Measurements from ENCODE around the gene RASSF7. TPM values are rescaled to one million over a fixed set of nuclear protein-coding genes. Genes with fewer than 3 reads are reported as not detected.
A peak's percentile ranks its signal among the peaks of the same experiment; 100 is the strongest.

RASSF7 gene
- total and polyA plus RNA-seq, 2 donors from 2014 or later: 106 to 108 TPM

DNA sequence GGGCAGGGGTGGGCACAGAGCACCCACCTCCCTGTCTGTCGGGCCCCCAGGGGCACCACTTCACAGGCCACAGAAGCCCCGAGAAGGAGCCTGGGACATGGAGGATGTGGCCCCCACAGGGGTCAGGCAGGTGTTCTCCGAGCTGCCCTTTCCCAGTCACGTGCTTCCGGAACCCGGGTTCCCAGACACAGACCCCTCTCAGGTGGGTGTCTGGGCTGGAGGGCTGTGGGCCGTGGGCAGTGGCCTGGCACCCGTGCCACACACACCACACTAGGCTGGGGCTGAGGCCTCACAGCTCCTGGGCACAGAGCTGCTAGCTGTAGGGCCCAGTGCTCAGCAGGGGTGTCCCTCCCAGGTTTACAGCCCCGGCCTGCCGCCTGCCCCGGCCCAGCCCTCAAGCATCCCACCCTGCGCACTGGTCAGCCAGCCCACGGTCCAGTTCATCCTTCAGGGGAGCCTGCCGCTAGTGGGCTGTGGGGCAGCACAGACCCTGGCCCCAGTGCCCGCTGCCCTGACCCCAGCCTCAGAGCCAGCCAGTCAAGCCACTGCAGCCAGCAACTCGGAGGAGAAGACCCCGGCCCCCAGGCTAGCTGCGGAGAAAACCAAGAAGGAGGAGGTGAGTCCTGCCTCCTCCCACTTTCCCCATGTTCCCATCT lies 49.5 kb downstream of the RASSF7 start:
- Histone ChIP-seq H3K9me3 (ENCODE audit: control insufficient read depth in 2 of 3, insufficient read depth in 1 of 3, low read length in 3 of 3) (no peaks in the 10 kb centered on the region), H3K4me3 (ENCODE audit: low read length in 3 of 3) (no peak overlapping the region), H3K27ac (ENCODE audit: low read depth in 2 of 2, low read length in 2 of 2) (no peak overlapping the region), H3K9ac (ENCODE audit: low read length in 3 of 3) (no peak overlapping the region), H3K27me3 (ENCODE audit: control insufficient read depth, insufficient read depth, low read length) (no peaks in the 10 kb centered on the region), H3K36me3 (ENCODE audit: control insufficient read depth in 2 of 3, insufficient read depth in 3 of 3, low read length in 3 of 3) (peaks cover 0 to 51% (median 17%) of the 10 kb centered on the region in 3 donors), H3K4me1 (ENCODE audit: control insufficient read depth in 2 of 3, insufficient read depth in 2 of 3, low read depth in 1 of 3, low read length in 3 of 3) (peaks cover 0 to 14% (median 0%) of the 10 kb centered on the region in 3 donors)
- TF ChIP-seq, protein P1, sequence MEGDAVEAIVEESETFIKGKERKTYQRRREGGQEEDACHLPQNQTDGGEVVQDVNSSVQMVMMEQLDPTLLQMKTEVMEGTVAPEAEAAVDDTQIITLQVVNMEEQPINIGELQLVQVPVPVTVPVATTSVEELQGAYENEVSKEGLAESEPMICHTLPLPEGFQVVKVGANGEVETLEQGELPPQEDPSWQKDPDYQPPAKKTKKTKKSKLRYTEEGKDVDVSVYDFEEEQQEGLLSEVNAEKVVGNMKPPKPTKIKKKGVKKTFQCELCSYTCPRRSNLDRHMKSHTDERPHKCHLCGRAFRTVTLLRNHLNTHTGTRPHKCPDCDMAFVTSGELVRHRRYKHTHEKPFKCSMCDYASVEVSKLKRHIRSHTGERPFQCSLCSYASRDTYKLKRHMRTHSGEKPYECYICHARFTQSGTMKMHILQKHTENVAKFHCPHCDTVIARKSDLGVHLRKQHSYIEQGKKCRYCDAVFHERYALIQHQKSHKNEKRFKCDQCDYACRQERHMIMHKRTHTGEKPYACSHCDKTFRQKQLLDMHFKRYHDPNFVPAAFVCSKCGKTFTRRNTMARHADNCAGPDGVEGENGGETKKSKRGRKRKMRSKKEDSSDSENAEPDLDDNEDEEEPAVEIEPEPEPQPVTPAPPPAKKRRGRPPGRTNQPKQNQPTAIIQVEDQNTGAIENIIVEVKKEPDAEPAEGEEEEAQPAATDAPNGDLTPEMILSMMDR (IDR thresholded peaks at IDR 0.05; ENCODE audit: borderline replicate concordance, extremely low read depth, insufficient read depth): no peak
- FAIRE-seq: no peak
- peak in 1 of 5 donors; percentile 64 for DNase-seq
- intact Hi-C loops (cut with DNase I): no loop called here

DNA sequence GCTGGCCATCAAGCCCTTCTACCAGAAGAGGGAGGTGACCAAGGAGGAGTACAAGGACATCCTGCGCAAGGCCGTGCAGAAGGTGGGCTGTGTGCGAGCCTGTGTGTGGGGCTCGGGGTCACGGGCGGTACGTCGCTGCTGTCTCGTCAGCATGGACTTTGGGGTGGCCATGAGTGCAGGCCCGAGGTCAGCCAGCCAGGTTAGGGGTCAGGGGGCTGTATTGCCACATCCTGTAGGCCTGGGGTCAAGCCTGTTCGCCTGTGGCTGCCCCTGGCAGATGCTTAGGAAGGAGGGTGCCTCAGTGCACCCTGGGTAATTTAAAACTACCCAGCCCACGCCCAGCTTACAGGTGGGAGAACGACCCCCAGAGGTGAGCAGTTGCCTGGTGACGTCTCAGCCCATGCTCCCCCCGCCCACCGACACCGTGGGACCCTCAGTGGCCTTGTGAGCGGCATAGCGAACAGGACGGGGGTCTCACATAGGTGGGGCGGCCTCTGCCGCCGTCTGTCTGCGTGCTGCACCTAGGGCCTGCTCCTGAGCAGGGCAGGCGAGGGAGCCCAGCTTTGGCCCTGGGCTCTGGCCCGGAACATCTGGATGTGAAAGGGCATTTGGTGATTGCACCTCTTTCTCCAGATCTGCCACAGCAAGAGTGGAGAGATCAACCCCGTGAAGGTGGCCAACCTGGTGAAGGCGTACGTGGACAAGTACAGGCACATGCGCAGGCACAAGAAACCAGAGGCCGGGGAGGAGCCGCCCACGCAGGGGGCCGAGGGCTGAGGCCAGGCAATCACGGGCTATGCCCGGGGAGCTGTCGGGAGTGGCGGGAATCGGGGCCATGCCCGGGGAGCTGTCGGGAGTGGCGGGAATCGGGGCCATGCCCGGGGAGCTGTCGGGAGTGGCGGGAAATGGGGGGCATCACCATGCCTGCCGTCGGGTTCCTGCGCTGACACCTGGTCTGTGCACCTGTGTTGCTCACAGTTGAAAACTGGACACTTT lies 50.5 kb downstream of the RASSF7 start:
- DNase-seq: peak in 1 of 5 donors; percentile 75
- TF ChIP-seq, protein P1 (IDR thresholded peaks at IDR 0.05; ENCODE audit: borderline replicate concordance, extremely low read depth, insufficient read depth): no peak
- H3K9ac ChIP-seq (ENCODE audit: low read length in 3 of 3): no peak overlapping the region
- no peaks in the 10 kb centered on the region for H3K27me3 ChIP-seq (ENCODE audit: control insufficient read depth, insufficient read depth, low read length)
- H3K4me3 ChIP-seq (ENCODE audit: low read length in 3 of 3): no peak overlapping the region
- intact Hi-C loops (cut with DNase I): no loop called here
- H3K36me3 ChIP-seq (ENCODE audit: control insufficient read depth in 2 of 3, insufficient read depth in 3 of 3, low read length in 3 of 3): peaks cover 0 to 43% (median 16%) of the 10 kb centered on the region in 3 donors
- peaks cover 0 to 18% (median 0%) of the 10 kb centered on the region in 3 donors for H3K4me1 ChIP-seq (ENCODE audit: control insufficient read depth in 2 of 3, insufficient read depth in 2 of 3, low read depth in 1 of 3, low read length in 3 of 3)
- no peak for FAIRE-seq
- H3K9me3 ChIP-seq (ENCODE audit: control insufficient read depth in 2 of 3, insufficient read depth in 1 of 3, low read length in 3 of 3): no peaks in the 10 kb centered on the region
- no peak overlapping the region for H3K27ac ChIP-seq (ENCODE audit: low read depth in 2 of 2, low read length in 2 of 2)

DNA sequence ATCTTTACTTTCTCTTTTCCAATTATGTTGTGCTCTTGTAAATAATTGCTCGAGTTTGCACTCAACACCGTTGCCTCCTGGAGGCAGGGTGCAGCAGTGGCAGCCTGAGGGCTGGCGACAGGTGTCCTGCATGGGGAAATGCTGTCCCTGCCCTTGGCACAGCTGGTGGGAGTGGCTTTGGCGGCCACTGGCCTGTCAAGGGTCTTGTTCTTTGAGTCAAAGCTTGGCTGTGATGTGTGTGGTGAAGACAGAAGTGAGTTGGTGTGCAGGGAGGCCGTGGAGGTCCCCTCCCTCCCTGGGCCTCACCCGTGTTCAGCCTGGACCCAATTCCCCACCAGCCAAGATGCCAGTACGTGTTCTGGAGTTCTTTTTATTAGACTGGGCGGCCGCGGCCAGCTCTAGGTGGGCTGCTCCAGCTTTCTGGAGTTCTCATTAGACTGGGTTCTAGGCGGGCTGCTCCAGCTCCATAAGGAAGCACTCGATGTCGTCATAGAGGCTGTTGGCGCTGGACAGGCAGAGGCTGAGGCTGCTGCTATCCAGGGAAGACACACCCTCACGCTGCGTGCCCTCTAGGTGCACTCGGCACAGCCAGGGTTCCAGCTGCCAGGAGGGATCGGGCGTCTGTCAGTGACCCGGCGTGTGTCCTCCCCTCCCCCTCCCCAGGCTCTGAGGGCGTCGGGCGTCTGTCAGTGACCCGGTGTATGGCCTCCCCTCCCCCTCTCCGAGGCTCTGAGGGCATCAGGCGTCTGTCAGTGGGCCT lies 51.6 kb downstream of the RASSF7 start:
- H3K27ac ChIP-seq (ENCODE audit: low read depth in 2 of 2, low read length in 2 of 2): no peak overlapping the region

More for the DNA sequence above, 51.6 kb downstream of the RASSF7 start:
- Histone ChIP-seq H3K36me3 (ENCODE audit: control insufficient read depth in 2 of 3, insufficient read depth in 3 of 3, low read length in 3 of 3) (peaks cover 0 to 33% (median 12%) of the 10 kb centered on the region in 3 donors), H3K27me3 (ENCODE audit: control insufficient read depth, insufficient read depth, low read length) (no peaks in the 10 kb centered on the region), H3K9me3 (ENCODE audit: control insufficient read depth in 2 of 3, insufficient read depth in 1 of 3, low read length in 3 of 3) (no peaks in the 10 kb centered on the region), H3K4me1 (ENCODE audit: control insufficient read depth in 2 of 3, insufficient read depth in 2 of 3, low read depth in 1 of 3, low read length in 3 of 3) (peaks cover 0 to 18% (median 0%) of the 10 kb centered on the region in 3 donors), H3K4me3 (ENCODE audit: low read length in 3 of 3) (no peak overlapping the region), H3K9ac (ENCODE audit: low read length in 3 of 3) (no peak overlapping the region)
- intact Hi-C loops (cut with DNase I): no loop called here
- TF ChIP-seq, protein P1 (IDR thresholded peaks at IDR 0.05; ENCODE audit: borderline replicate concordance, extremely low read depth, insufficient read depth): no peak
- DNase-seq (peak in 2 of 5 donors; percentile 65 to 77), FAIRE-seq (no peak)
